Measurements from ENCODE around the gene ITSN2.

The ITSN2 gene

GRCh38 chr2:24262421-24262970 is 97.8 kb downstream of the ITSN2 start:
- no peak for DNase-seq

- DNase-seq, result no peak
Measured at GRCh38 chr2:24261441-24261840, 98.9 kb downstream of the ITSN2 start.

- DNase-seq, result no peak
Measured at GRCh38 chr2:24259316-24259715, 101.0 kb downstream of the ITSN2 start.

GRCh38 chr2:24258718-24259117 is 101.6 kb downstream of the ITSN2 start:
- no peak for DNase-seq

- DNase-seq, result no peak
Measured at GRCh38 chr2:24253303-24253919, 106.9 kb downstream of the ITSN2 start.

- DNase-seq, result no peak
Measured at GRCh38 chr2:24247592-24247991, 112.7 kb downstream of the ITSN2 start.

GRCh38 chr2:24247164-24247563 is 113.2 kb downstream of the ITSN2 start:
- DNase-seq, result no peak

- no peak for DNase-seq
Measured at GRCh38 chr2:24245986-24246776, 114.2 kb downstream of the ITSN2 start.

- no peak for DNase-seq
Measured at GRCh38 chr2:24241528-24241927, 118.8 kb downstream of the ITSN2 start.

- no peak for DNase-seq
Measured at GRCh38 chr2:24239553-24239952, 120.8 kb downstream of the ITSN2 start.

- DNase-seq, result no peak
Measured at GRCh38 chr2:24238158-24238557, 122.2 kb downstream of the ITSN2 start.

GRCh38 chr2:24237313-24237712 is 123.0 kb downstream of the ITSN2 start:
- no peak for DNase-seq

- DNase-seq, result no peak
Measured at GRCh38 chr2:24233321-24233720, 127.0 kb downstream of the ITSN2 start.

- DNase-seq, result no peak
Measured at GRCh38 chr2:24231461-24231881, 128.9 kb downstream of the ITSN2 start.

GRCh38 chr2:24228470-24228869 is 131.9 kb downstream of the ITSN2 start:
- DNase-seq, result no peak

- no peak for DNase-seq
Measured at GRCh38 chr2:24225499-24226242, 134.7 kb downstream of the ITSN2 start.

- no peak for DNase-seq
Measured at GRCh38 chr2:24222946-24223345, 137.4 kb downstream of the ITSN2 start.

- no peak for DNase-seq
Measured at GRCh38 chr2:24221343-24222050, 138.8 kb downstream of the ITSN2 start.

- DNase-seq, result no peak
Measured at GRCh38 chr2:24220554-24221291, 139.6 kb downstream of the ITSN2 start.

- no peak for DNase-seq
Measured at GRCh38 chr2:24214880-24215279, 145.5 kb downstream of the ITSN2 start.

- no peak for DNase-seq
Measured at GRCh38 chr2:24211408-24211807, 148.9 kb downstream of the ITSN2 start.

GRCh38 chr2:24210723-24211122 is 149.6 kb downstream of the ITSN2 start:
- no peak for DNase-seq
